Measurements from ENCODE around the gene PRSS1.

Gene PRSS1

DNA sequence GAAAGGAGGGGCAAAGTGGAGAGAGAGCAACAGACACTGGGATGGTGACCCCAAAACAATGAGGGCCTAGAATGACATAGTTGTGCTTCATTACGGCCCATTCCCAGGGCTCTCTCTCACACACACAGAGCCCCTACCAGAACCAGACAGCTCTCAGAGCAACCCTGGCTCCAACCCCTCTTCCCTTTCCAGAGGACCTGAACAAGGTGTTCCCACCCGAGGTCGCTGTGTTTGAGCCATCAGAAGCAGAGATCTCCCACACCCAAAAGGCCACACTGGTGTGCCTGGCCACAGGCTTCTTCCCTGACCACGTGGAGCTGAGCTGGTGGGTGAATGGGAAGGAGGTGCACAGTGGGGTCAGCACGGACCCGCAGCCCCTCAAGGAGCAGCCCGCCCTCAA, 42.2 kb downstream of the PRSS1 start:
- no peaks in the 10 kb centered on the region for H3K9me2 ChIP-seq (replicated peaks; ENCODE audit: control insufficient read depth, low read length)
- no peak overlapping the region for H3K4me3 ChIP-seq (ENCODE audit: low read length)
- no peaks in the 10 kb centered on the region for H3K36me3 ChIP-seq (ENCODE audit: control insufficient read depth, low read length)
- peaks cover 94% of the 10 kb centered on the region for H3K4me1 ChIP-seq (ENCODE audit: control insufficient read depth, low read length)
- TF ChIP-seq EZH2phosphoT487 (IDR thresholded peaks at IDR 0.05; ENCODE audit: borderline replicate concordance, low read length), result no peak
- TF ChIP-seq, protein P1, sequence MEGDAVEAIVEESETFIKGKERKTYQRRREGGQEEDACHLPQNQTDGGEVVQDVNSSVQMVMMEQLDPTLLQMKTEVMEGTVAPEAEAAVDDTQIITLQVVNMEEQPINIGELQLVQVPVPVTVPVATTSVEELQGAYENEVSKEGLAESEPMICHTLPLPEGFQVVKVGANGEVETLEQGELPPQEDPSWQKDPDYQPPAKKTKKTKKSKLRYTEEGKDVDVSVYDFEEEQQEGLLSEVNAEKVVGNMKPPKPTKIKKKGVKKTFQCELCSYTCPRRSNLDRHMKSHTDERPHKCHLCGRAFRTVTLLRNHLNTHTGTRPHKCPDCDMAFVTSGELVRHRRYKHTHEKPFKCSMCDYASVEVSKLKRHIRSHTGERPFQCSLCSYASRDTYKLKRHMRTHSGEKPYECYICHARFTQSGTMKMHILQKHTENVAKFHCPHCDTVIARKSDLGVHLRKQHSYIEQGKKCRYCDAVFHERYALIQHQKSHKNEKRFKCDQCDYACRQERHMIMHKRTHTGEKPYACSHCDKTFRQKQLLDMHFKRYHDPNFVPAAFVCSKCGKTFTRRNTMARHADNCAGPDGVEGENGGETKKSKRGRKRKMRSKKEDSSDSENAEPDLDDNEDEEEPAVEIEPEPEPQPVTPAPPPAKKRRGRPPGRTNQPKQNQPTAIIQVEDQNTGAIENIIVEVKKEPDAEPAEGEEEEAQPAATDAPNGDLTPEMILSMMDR (IDR thresholded peaks at IDR 0.05; ENCODE audit: low read depth, low read length, poor library complexity, severe bottlenecking), result no peak
- no peaks in the 10 kb centered on the region for H3K9me3 ChIP-seq (ENCODE audit: control insufficient read depth, insufficient read depth, low read length)
- H3K79me2 ChIP-seq (ENCODE audit: control insufficient read depth, low read length), result peaks cover 14% of the 10 kb centered on the region
- peaks cover 9% of the 10 kb centered on the region; the same call in 1 of the 2 replicates for H3F3A ChIP-seq (ENCODE audit: control insufficient read depth, insufficient read depth)
- no peaks in the 10 kb centered on the region for H3K27me3 ChIP-seq (ENCODE audit: control insufficient read depth, low read length)
- H3K27ac ChIP-seq (ENCODE audit: low read depth, low read length), result no peak overlapping the region
- no peaks in the 10 kb centered on the region for H4K20me1 ChIP-seq (ENCODE audit: control insufficient read depth, insufficient read depth, low read depth, low read length)
- no peak overlapping the region for H3K4me2 ChIP-seq (ENCODE audit: low read length)

DNA sequence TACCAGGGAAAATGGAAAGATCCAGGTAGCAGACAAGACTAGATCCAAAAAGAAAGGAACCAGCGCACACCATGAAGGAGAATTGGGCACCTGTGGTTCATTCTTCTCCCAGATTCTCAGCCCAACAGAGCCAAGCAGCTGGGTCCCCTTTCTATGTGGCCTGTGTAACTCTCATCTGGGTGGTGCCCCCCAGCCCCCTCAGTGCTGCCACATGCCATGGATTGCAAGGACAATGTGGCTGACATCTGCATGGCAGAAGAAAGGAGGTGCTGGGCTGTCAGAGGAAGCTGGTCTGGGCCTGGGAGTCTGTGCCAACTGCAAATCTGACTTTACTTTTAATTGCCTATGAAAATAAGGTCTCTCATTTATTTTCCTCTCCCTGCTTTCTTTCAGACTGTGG, 42.9 kb downstream of the PRSS1 start:
- Histone ChIP-seq H3K4me3 (ENCODE audit: low read length) (no peak overlapping the region), H3K4me2 (ENCODE audit: low read length) (no peak overlapping the region), H3K27ac (ENCODE audit: low read depth, low read length) (no peak overlapping the region), H3K9me2 (replicated peaks; ENCODE audit: control insufficient read depth, low read length) (no peaks in the 10 kb centered on the region), H3F3A (ENCODE audit: control insufficient read depth, insufficient read depth) (peaks cover 9% of the 10 kb centered on the region; the same call in 1 of the 2 replicates), H3K79me2 (ENCODE audit: control insufficient read depth, low read length) (peaks cover 20% of the 10 kb centered on the region), H3K4me1 (ENCODE audit: control insufficient read depth, low read length) (peaks cover 95% of the 10 kb centered on the region), H3K36me3 (ENCODE audit: control insufficient read depth, low read length) (peaks cover 2% of the 10 kb centered on the region; the same call in 1 of the 2 replicates), H3K9me3 (ENCODE audit: control insufficient read depth, insufficient read depth, low read length) (no peaks in the 10 kb centered on the region), H4K20me1 (ENCODE audit: control insufficient read depth, insufficient read depth, low read depth, low read length) (no peaks in the 10 kb centered on the region), H3K27me3 (ENCODE audit: control insufficient read depth, low read length) (no peaks in the 10 kb centered on the region)
- TF ChIP-seq EZH2phosphoT487 (IDR thresholded peaks at IDR 0.05; ENCODE audit: borderline replicate concordance, low read length), result no peak
- TF ChIP-seq, protein P1 (IDR thresholded peaks at IDR 0.05; ENCODE audit: low read depth, low read length, poor library complexity, severe bottlenecking), result no peak

DNA sequence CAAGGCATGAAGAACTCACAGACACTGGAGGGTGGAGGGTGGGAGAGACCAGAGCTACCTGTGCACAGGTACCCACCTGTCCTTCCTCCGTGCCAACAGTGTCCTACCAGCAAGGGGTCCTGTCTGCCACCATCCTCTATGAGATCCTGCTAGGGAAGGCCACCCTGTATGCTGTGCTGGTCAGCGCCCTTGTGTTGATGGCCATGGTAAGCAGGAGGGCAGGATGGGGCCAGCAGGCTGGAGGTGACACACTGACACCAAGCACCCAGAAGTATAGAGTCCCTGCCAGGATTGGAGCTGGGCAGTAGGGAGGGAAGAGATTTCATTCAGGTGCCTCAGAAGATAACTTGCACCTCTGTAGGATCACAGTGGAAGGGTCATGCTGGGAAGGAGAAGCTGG, 43.3 kb downstream of the PRSS1 start:
- no peak overlapping the region for H3K27ac ChIP-seq (ENCODE audit: low read depth, low read length)
- H3K27me3 ChIP-seq (ENCODE audit: control insufficient read depth, low read length), result no peaks in the 10 kb centered on the region
- H3F3A ChIP-seq (ENCODE audit: control insufficient read depth, insufficient read depth), result peaks cover 9% of the 10 kb centered on the region; the same call in 1 of the 2 replicates
- TF ChIP-seq EZH2phosphoT487 (IDR thresholded peaks at IDR 0.05; ENCODE audit: borderline replicate concordance, low read length), result no peak
- TF ChIP-seq, protein P1 (IDR thresholded peaks at IDR 0.05; ENCODE audit: low read depth, low read length, poor library complexity, severe bottlenecking), result no peak
- H3K4me3 ChIP-seq (ENCODE audit: low read length), result no peak overlapping the region
- no peaks in the 10 kb centered on the region for H4K20me1 ChIP-seq (ENCODE audit: control insufficient read depth, insufficient read depth, low read depth, low read length)
- peaks cover 6% of the 10 kb centered on the region for H3K36me3 ChIP-seq (ENCODE audit: control insufficient read depth, low read length)
- H3K4me2 ChIP-seq (ENCODE audit: low read length), result no peak overlapping the region
- no peaks in the 10 kb centered on the region for H3K9me2 ChIP-seq (replicated peaks; ENCODE audit: control insufficient read depth, low read length)
- peaks cover 25% of the 10 kb centered on the region for H3K79me2 ChIP-seq (ENCODE audit: control insufficient read depth, low read length)
- no peaks in the 10 kb centered on the region for H3K9me3 ChIP-seq (ENCODE audit: control insufficient read depth, insufficient read depth, low read length)
- peaks cover 95% of the 10 kb centered on the region for H3K4me1 ChIP-seq (ENCODE audit: control insufficient read depth, low read length)

Data from DOHH2 (cell line).